SU-DHL-6 (cell line): ENCODE data around the gene VPS13A.

Experiments used
- H2AFZ ChIP-seq: fragments of 200-600 bp; sonication (generic); 2 replicates; pipeline ENCODE4 v1.6.1; 2014; ENCODE audit warnings: low read depth, mild to moderate bottlenecking, moderate library complexity, mixed read lengths, antibody characterized with exemption, low read length; ENCODE audit not compliant: severe bottlenecking
- H3F3A ChIP-seq: fragments of 200-600 bp; shearing (Covaris generic); 2 replicates; pipeline ENCODE4 v1.6.0; 2016; ENCODE audit warnings: antibody characterized with exemption, mild to moderate bottlenecking; ENCODE audit not compliant: insufficient read depth
- H3K27ac ChIP-seq: fragments of 200-600 bp; sonication (generic); 2 replicates; pipeline ENCODE4 v1.5.1; 2016; ENCODE audit warnings: low read depth, mild to moderate bottlenecking, low read length, moderate library complexity, mixed read lengths
- H3K27me3 ChIP-seq: fragments of 200-600 bp; sonication (generic), shearing (Covaris generic); 2 replicates; pipeline ENCODE4 v1.6.0; 2014; ENCODE audit warnings: mild to moderate bottlenecking, low read length
- H3K36me3 ChIP-seq: fragments of 200-600 bp; sonication (generic); 2 replicates; pipeline ENCODE4 v1.6.1; 2014; ENCODE audit warnings: mild to moderate bottlenecking, low read length, mixed read lengths
- H3K4me2 ChIP-seq: fragments of 300-600, 200-600 bp; shearing (Covaris generic), sonication (generic); 2 replicates; pipeline ENCODE4 v1.6.0; 2014; ENCODE audit warnings: low read length, low read depth, mild to moderate bottlenecking; ENCODE audit not compliant: poor library complexity, severe bottlenecking
- H3K4me3 ChIP-seq: fragments of 200-600 bp; sonication (generic); 2 replicates; pipeline ENCODE4 v1.5.1; 2014; ENCODE audit warnings: antibody characterized with exemption, low read length, mild to moderate bottlenecking, mixed read lengths; ENCODE audit not compliant: insufficient read depth, poor library complexity, severe bottlenecking
- H3K79me2 ChIP-seq: fragments of 200-600 bp; sonication (generic); 2 replicates; pipeline ENCODE4 v1.6.1; 2014; ENCODE audit warnings: mild to moderate bottlenecking, low read length, moderate library complexity; ENCODE audit not compliant: insufficient read depth
- H3K9ac ChIP-seq: fragments of 200-600 bp; sonication (generic); 2 replicates; pipeline ENCODE4 v1.7.0; 2014; ENCODE audit warnings: mild to moderate bottlenecking, low read length
- H3K9me2 ChIP-seq: fragments of 200-600 bp; sonication (generic); replicated peaks from 2 replicates; pipeline ENCODE4 v1.6.1; 2014; ENCODE audit warnings: low read length; ENCODE audit not compliant: insufficient read depth
- H3K9me3 ChIP-seq: fragments of 200-600 bp; sonication (generic); 2 replicates; pipeline ENCODE4 v1.6.1; 2014; ENCODE audit warnings: low read length, mixed read lengths; ENCODE audit not compliant: insufficient read depth
- H4K20me1 ChIP-seq: fragments of 200-600 bp; sonication (generic); 2 replicates; pipeline ENCODE4 v1.6.1; 2014; ENCODE audit warnings: low read depth, mild to moderate bottlenecking, antibody characterized with exemption, low read length, moderate library complexity, mixed read lengths
- CTCF ChIP-seq: fragments of 200-600 bp; sonication (generic); IDR thresholded peaks from one replicate; pipeline ENCODE4 v1.5.1; 2017; ENCODE audit warnings: antibody characterized with exemption, mild to moderate bottlenecking, low read length, moderate library complexity; ENCODE audit not compliant: insufficient read depth, poor library complexity, severe bottlenecking
- EZH2phosphoT487 ChIP-seq: fragments of 200-600 bp; sonication (generic), shearing (Covaris generic); conservative IDR thresholded peaks from 2 replicates; pipeline ENCODE4 v1.6.1; 2018; ENCODE audit warnings: mild to moderate bottlenecking, antibody characterized with exemption, low read length, moderate library complexity, mixed read lengths

Gene VPS13A

GRCh38 chr9:77277719-77278118, 100.4 kb downstream of the VPS13A start:
- H2AFZ ChIP-seq: no peak overlapping the region
- H3K4me2 ChIP-seq: no peak overlapping the region
- H3F3A ChIP-seq: no peaks in the 10 kb centered on the region
- no peak overlapping the region for H3K9ac ChIP-seq
- H3K9me2 ChIP-seq: no peaks in the 10 kb centered on the region
- peaks cover 11% of the 10 kb centered on the region; the same call in 1 of the 2 replicates for H3K36me3 ChIP-seq
- H3K27ac ChIP-seq: no peak overlapping the region
- H3K4me3 ChIP-seq: no peak overlapping the region
- H3K9me3 ChIP-seq: no peaks in the 10 kb centered on the region
- H3K79me2 ChIP-seq: no peaks in the 10 kb centered on the region
- no peak for TF ChIP-seq EZH2phosphoT487
- TF ChIP-seq CTCF: no peak
- H4K20me1 ChIP-seq: no peaks in the 10 kb centered on the region
- H3K27me3 ChIP-seq: no peaks in the 10 kb centered on the region

DNA sequence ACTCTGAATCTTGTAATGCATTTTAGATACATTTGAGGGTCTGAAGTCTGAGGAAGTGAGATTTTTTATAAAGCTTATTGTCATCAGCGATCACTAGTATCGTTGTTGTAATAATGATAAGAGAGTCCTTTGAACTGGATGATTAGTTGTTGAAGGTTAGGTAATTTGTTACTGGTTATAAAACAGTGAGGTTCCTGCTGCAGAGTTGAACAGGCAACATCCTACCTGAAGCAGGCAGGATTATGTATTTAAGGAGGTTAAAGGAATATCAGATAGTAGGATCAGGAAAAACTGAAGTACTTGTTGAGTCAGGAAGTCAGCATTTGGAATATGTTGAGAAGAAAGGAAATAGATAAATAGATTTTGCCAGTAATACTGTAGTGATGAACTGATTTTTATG, 106.7 kb downstream of the VPS13A start:
- H3K27ac ChIP-seq: no peak overlapping the region
- no peaks in the 10 kb centered on the region for H3K79me2 ChIP-seq
- H3K4me2 ChIP-seq: no peak overlapping the region
- H3F3A ChIP-seq: no peaks in the 10 kb centered on the region
- no peak overlapping the region for H2AFZ ChIP-seq
- no peaks in the 10 kb centered on the region for H3K27me3 ChIP-seq
- H3K4me3 ChIP-seq: no peak overlapping the region
- H3K9me2 ChIP-seq: no peaks in the 10 kb centered on the region
- no peaks in the 10 kb centered on the region for H3K9me3 ChIP-seq
- H3K36me3 ChIP-seq: peaks cover 21% of the 10 kb centered on the region; the same call in 1 of the 2 replicates
- H4K20me1 ChIP-seq: no peaks in the 10 kb centered on the region
- TF ChIP-seq EZH2phosphoT487: no peak
- no peak for TF ChIP-seq CTCF
- H3K9ac ChIP-seq: no peak overlapping the region

- H3K36me3 ChIP-seq: peaks cover 21% of the 10 kb centered on the region; the same call in 1 of the 2 replicates
- TF ChIP-seq EZH2phosphoT487 (no peak), CTCF (no peak)
- H2AFZ ChIP-seq: no peak overlapping the region
- H3K4me3 ChIP-seq: no peak overlapping the region
- H3K9me2 ChIP-seq: no peaks in the 10 kb centered on the region
- no peaks in the 10 kb centered on the region for H3K9me3 ChIP-seq
- H3K4me2 ChIP-seq: no peak overlapping the region
- H3K27me3 ChIP-seq: no peaks in the 10 kb centered on the region
- no peak overlapping the region for H3K27ac ChIP-seq
- no peaks in the 10 kb centered on the region for H3K79me2 ChIP-seq
- no peaks in the 10 kb centered on the region for H4K20me1 ChIP-seq
- H3F3A ChIP-seq: no peaks in the 10 kb centered on the region
- H3K9ac ChIP-seq: no peak overlapping the region
These were observed 107.3 kb downstream of the VPS13A start for GRCh38 chr9:77284616-77285015.

DNA sequence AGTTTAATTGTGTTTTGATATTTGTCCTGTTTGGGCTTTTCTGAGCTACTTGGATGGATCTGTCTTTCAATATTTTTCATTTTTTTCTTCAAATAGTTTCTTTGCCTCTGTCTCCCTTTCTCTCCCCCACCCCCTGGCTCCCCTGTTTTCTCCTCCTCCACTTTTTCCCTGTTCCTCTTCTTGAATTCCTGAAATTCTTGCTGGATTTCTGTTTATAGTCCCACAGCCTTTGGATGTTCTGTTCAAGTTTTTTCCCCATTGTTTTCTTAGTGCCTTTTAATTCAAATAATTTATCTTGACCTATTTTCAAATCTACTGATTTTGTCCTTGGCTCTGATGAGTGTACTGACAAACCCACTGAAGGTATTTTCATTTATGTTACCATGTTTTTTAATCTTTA, 113.0 kb downstream of the VPS13A start:
- H3K4me2 ChIP-seq: no peak overlapping the region

More for the DNA sequence above, 113.0 kb downstream of the VPS13A start:
- Histone ChIP-seq H3K79me2 (no peaks in the 10 kb centered on the region), H3F3A (no peaks in the 10 kb centered on the region), H3K27ac (no peak overlapping the region), H3K36me3 (peaks cover 6% of the 10 kb centered on the region; the same call in 1 of the 2 replicates), H3K27me3 (no peaks in the 10 kb centered on the region), H3K4me3 (no peak overlapping the region), H2AFZ (no peak overlapping the region), H3K9me2 (no peaks in the 10 kb centered on the region), H3K9ac (no peak overlapping the region), H3K9me3 (no peaks in the 10 kb centered on the region), H4K20me1 (no peaks in the 10 kb centered on the region)
- TF ChIP-seq EZH2phosphoT487 (no peak), CTCF (no peak)
